IMR-90 (cell line): ENCODE measurements around the gene SF3B3. TPM values are rescaled to one million over a fixed set of nuclear protein-coding genes. Genes with fewer than 3 reads are reported as not detected.

Source experiments
- ATAC-seq: fragments of 200-7000 bp; cut with Tn5 transposase; 2 replicates; pipeline ENCODE4 v1.9.1; 2020; ENCODE audit warnings: low read depth, mild to moderate bottlenecking, moderate library complexity
- BruUV-seq: library from RNA; stranded (reverse); fragments of 400-500 nt; replicated peaks from 2 replicates; lab custom pipeline; 2021; lab: Mats Ljungman, UMichigan
- CTCF ChIA-PET: fragments of 300-600 bp; formaldehyde crosslinking; extraction: SDS; loops from one replicate; lab custom pipeline; 2021; ENCODE audit warnings: antibody characterized with exemption; lab: Yijun Ruan, JAX
- POLR2A ChIA-PET: fragments of 300-600 bp; sonication (Branson Sonifier 250); formaldehyde crosslinking; loops from one replicate; lab custom pipeline; 2022; ENCODE audit warnings: antibody characterized with exemption; ENCODE audit not compliant: unreplicated experiment; lab: Charles Lee
- DNase-seq: peaks from one replicate; pipeline ENCODE4 v3.0.0; 2013
- H2AFZ ChIP-seq: replicated peaks from 2 replicates; pipeline ENCODE3; 2013; ENCODE audit warnings: low read length, mild to moderate bottlenecking; ENCODE audit not compliant: poor library complexity
- H2AK5ac ChIP-seq: 2 replicates; pipeline ENCODE4 v1.6.1; 2013; ENCODE audit warnings: low read depth, low read length, inconsistent platforms
- H2AK9ac ChIP-seq: replicated peaks from 2 replicates; pipeline ENCODE3; 2013; ENCODE audit warnings: mild to moderate bottlenecking, low read depth, low read length, moderate library complexity; ENCODE audit not compliant: poor library complexity
- H2BK120ac ChIP-seq: 2 replicates; pipeline ENCODE4 v1.6.1; 2013; ENCODE audit warnings: low read depth, low read length, inconsistent platforms
- H2BK15ac ChIP-seq: 3 replicates; pipeline ENCODE4 v1.6.1; 2013; ENCODE audit warnings: low read depth, low read length, inconsistent platforms
- H2BK20ac ChIP-seq: 2 replicates; pipeline ENCODE4 v1.6.1; 2013; ENCODE audit warnings: low read depth, mild to moderate bottlenecking, inconsistent platforms, low read length, moderate library complexity
- H2BK5ac ChIP-seq: 2 replicates; pipeline ENCODE4 v1.6.1; 2013; ENCODE audit warnings: mild to moderate bottlenecking, low read depth, low read length, inconsistent platforms; ENCODE audit not compliant: poor library complexity, severe bottlenecking
- H3K14ac ChIP-seq: replicated peaks from 2 replicates; pipeline ENCODE4 v1.6.1; 2013; ENCODE audit warnings: low read depth, low read length, inconsistent platforms
- H3K18ac ChIP-seq: 2 replicates; pipeline ENCODE4 v1.6.1; 2013; ENCODE audit warnings: low read depth, low read length, control low read depth
- H3K23ac ChIP-seq: 2 replicates; pipeline ENCODE4 v1.6.1; 2013; ENCODE audit warnings: low read depth, low read length, inconsistent platforms
- H3K27ac ChIP-seq: 2 replicates; pipeline ENCODE4 v1.5.1; 2013; ENCODE audit warnings: mild to moderate bottlenecking, control low read depth, low read length; ENCODE audit not compliant: insufficient read depth
- H3K27me3 ChIP-seq: 2 replicates; pipeline ENCODE4 v1.6.1; 2013; ENCODE audit warnings: low read length; ENCODE audit not compliant: control insufficient read depth, insufficient read depth
- H3K36me3 ChIP-seq: 2 replicates; pipeline ENCODE4 v1.6.1; 2013; ENCODE audit warnings: low read length, mixed read lengths; ENCODE audit not compliant: control insufficient read depth, insufficient read depth
- H3K4ac ChIP-seq: 2 replicates; pipeline ENCODE4 v1.6.1; 2013; ENCODE audit warnings: low read depth, low read length, inconsistent platforms
- H3K4me1 ChIP-seq: 2 replicates; pipeline ENCODE4 v1.6.1; 2013; ENCODE audit warnings: low read length, mixed read lengths; ENCODE audit not compliant: control insufficient read depth, insufficient read depth
- H3K4me2 ChIP-seq: 2 replicates; pipeline ENCODE4 v1.6.1; 2013; ENCODE audit warnings: low read depth, mild to moderate bottlenecking, control low read depth, low read length, moderate library complexity
- H3K4me3 ChIP-seq: 2 replicates; pipeline ENCODE4 v1.5.1; 2013; ENCODE audit warnings: low read depth, mild to moderate bottlenecking, control low read depth, low read length, moderate library complexity; ENCODE audit not compliant: insufficient read depth
- H3K56ac ChIP-seq: 2 replicates; pipeline ENCODE4 v1.6.1; 2013; ENCODE audit warnings: low read length, inconsistent platforms; ENCODE audit not compliant: insufficient read depth; ENCODE audit errors: extremely low read depth
- H3K79me1 ChIP-seq, 2 experiments: 2 replicates each; pipeline ENCODE4 v1.6.1; 2013; ENCODE audit warnings: low read length in 2 of 2, inconsistent platforms in 1 of 2, low read depth in 1 of 2
- H3K9ac ChIP-seq: 2 replicates; pipeline ENCODE4 v1.6.1; 2013; ENCODE audit warnings: low read depth, low read length, control low read depth
- H3K9me1 ChIP-seq: 2 replicates; pipeline ENCODE4 v1.6.1; 2013; ENCODE audit warnings: low read length, inconsistent platforms; ENCODE audit not compliant: insufficient read depth
- H3K9me3 ChIP-seq: 2 replicates; pipeline ENCODE4 v1.6.1; 2013; ENCODE audit warnings: low read length; ENCODE audit not compliant: control insufficient read depth, insufficient read depth
- H4K20me1 ChIP-seq: 2 replicates; pipeline ENCODE4 v1.6.1; 2013; ENCODE audit warnings: low read length, inconsistent platforms; ENCODE audit not compliant: insufficient read depth
- H4K5ac ChIP-seq: 2 replicates; pipeline ENCODE4 v1.6.1; 2013; ENCODE audit warnings: mild to moderate bottlenecking, low read depth, low read length, control low read depth
- H4K8ac ChIP-seq, 2 experiments: 2 replicates each; pipeline ENCODE4 v1.6.1; 2013; ENCODE audit warnings: low read depth in 2 of 2, low read length in 2 of 2, control low read depth in 1 of 2, inconsistent platforms in 1 of 2
- H4K91ac ChIP-seq: 2 replicates; pipeline ENCODE4 v1.6.1; 2013; ENCODE audit warnings: low read depth, low read length, inconsistent platforms; ENCODE audit not compliant: insufficient read depth
- BHLHE40 ChIP-seq: fragments of 150-350 bp; IDR thresholded peaks from 2 replicates; pipeline ENCODE4 v1.6.1; 2016; ENCODE audit warnings: mild to moderate bottlenecking, low read depth, low read length
- CEBPB ChIP-seq: IDR thresholded peaks from 2 replicates; pipeline ENCODE4 v1.6.1; 2012; ENCODE audit warnings: low read depth, low read length, improper control_type of control experiment
- CHD1 ChIP-seq: IDR thresholded peaks from 2 replicates; pipeline ENCODE4 v1.6.1; 2012; ENCODE audit warnings: low read depth, low read length, improper control_type of control experiment
- ELK1 ChIP-seq: fragments of 150-350 bp; IDR thresholded peaks from 2 replicates; pipeline ENCODE4 v1.6.1; 2016; ENCODE audit warnings: low read depth, mild to moderate bottlenecking, low read length, moderate library complexity, borderline replicate concordance
- FOS ChIP-seq: fragments of 150-350 bp; IDR thresholded peaks from 2 replicates; pipeline ENCODE4 v1.6.1; 2016; ENCODE audit warnings: low read depth, low read length
- MAFK ChIP-seq: IDR thresholded peaks from 2 replicates; pipeline ENCODE4 v1.6.1; 2012; ENCODE audit warnings: low read depth, low read length, improper control_type of control experiment
- MAZ ChIP-seq: IDR thresholded peaks from 2 replicates; pipeline ENCODE4 v1.6.1; 2012; ENCODE audit warnings: low read depth, mild to moderate bottlenecking, low read length, improper control_type of control experiment, moderate library complexity, borderline replicate concordance
- MXI1 ChIP-seq: IDR thresholded peaks from 2 replicates; pipeline ENCODE4 v1.6.1; 2012; ENCODE audit warnings: low read depth, mild to moderate bottlenecking, low read length, moderate library complexity, borderline replicate concordance
- NFE2L2 ChIP-seq: fragments of 150-350 bp; IDR thresholded peaks from 2 replicates; pipeline ENCODE4 v1.6.1; 2016; ENCODE audit warnings: low read depth, mild to moderate bottlenecking, low read length
- RAD21 ChIP-seq: IDR thresholded peaks from 2 replicates; pipeline ENCODE4 v1.6.1; 2012; ENCODE audit warnings: low read length, improper control_type of control experiment
- RCOR1 ChIP-seq: IDR thresholded peaks from 2 replicates; pipeline ENCODE4 v1.6.1; 2012; ENCODE audit warnings: mild to moderate bottlenecking, low read length, improper control_type of control experiment; ENCODE audit not compliant: insufficient replicate concordance
- RFX5 ChIP-seq: IDR thresholded peaks from 2 replicates; pipeline ENCODE4 v1.8.0; 2012; ENCODE audit warnings: low read depth, mild to moderate bottlenecking, low read length, moderate library complexity
- SMC3 ChIP-seq: fragments of 150-350 bp; IDR thresholded peaks from 2 replicates; pipeline ENCODE4 v1.6.1; 2016; ENCODE audit warnings: low read depth, mild to moderate bottlenecking, antibody characterized with exemption, low read length, moderate library complexity
- WGBS, 2 experiments: methylation state at CpG; one replicate each; pipeline versions ENCODE4 v1.1.5 to v1.1.7; 2013; ENCODE audit warnings: missing lambda C conversion rate in 2 of 2; ENCODE audit not compliant: insufficient read length in 1 of 2; ENCODE audit errors: extremely low coverage in 2 of 2; 5-methylcytosine and 5-hydroxymethylcytosine counted together
- dilution Hi-C: fragments of 300-500 bp; cut with HindIII; formaldehyde crosslinking; loops from one replicate; pipeline ENCODE4 v1.14.3; 2018; ENCODE audit warnings: low sequenced_read_pairs; ENCODE audit not compliant: unreplicated experiment
- in situ Hi-C: fragments of 300-500 bp; cut with MboI; formaldehyde crosslinking; loops from 3 replicates; pipeline ENCODE4 v1.14.3; 2019; ENCODE audit warnings: low sequenced_read_pairs, inconsistent platforms, mixed read lengths
- intact Hi-C: fragments of 100-400 bp; cut with micrococcal nuclease; formaldehyde crosslinking; loops from 2 replicates; pipeline ENCODE4 v1.10.0; 2022
- polyA plus RNA-seq, 3 experiments: library from polyadenylated mRNA; depleted of rRNA; stranded (reverse); fragments of >200 nt; gene quantifications; 2 replicates each; pipeline ENCODE4 v1.2.3, GENCODE V29; 2012; ENCODE audit warnings: low replicate concordance in 1 of 3
- total RNA-seq: library from RNA; depleted of rRNA; stranded (reverse); fragments of >200 nt; gene quantifications from 2 replicates; pipeline ENCODE4 v1.2.3, GENCODE V29; 2012
- TF ChIP-seq, protein P1 (sequence below): conservative IDR thresholded peaks from 2 replicates; pipeline ENCODE4 v1.5.1; 2012; ENCODE audit warnings: mild to moderate bottlenecking, low read depth, low read length, improper control_type of control experiment
- TF ChIP-seq, protein P2 (sequence below): fragments of 150-350 bp; IDR thresholded peaks from 2 replicates; pipeline ENCODE4 v1.6.1; 2017; ENCODE audit warnings: mild to moderate bottlenecking, antibody characterized with exemption, low read length, low read depth

SF3B3 gene
- total and polyA plus RNA-seq, 2 of the 4 experiments (the other 2 are of a cell fraction): 97.9 to 134 TPM

GRCh38 chr16:70572926-70573270, 49.3 kb downstream of the SF3B3 start:
- H3K27me3 ChIP-seq: no peaks in the 10 kb centered on the region
- H3K36me3 ChIP-seq: peaks cover 51% of the 10 kb centered on the region
- no peak overlapping the region for H3K4me3 ChIP-seq
- in situ Hi-C loops: loop anchor here (5.0 kb wide), 1 partner anchor 79 kb away; no protein-coding TSS in a partner anchor
- POLR2A ChIA-PET: no interaction called here
- no peaks in the 10 kb centered on the region for H3K9me3 ChIP-seq
- H3K79me1 ChIP-seq: peaks cover 5 to 79% of the 10 kb centered on the region in 2 experiments; a peak in 3 of 4 replicates
- H2BK15ac ChIP-seq: peak overlapping the region; percentile 48; the same call in 1 of the 3 replicates
- 0 out of 2 replicates have a peak overlapping the region, but pooled peaks have one; percentile 9 for H3K4me2 ChIP-seq
- BruUV-seq: no TSS peak
- TF ChIP-seq CEBPB (no peak), BHLHE40 (no peak), MAZ (no peak), RAD21 (no peak), RFX5 (no peak), FOS (no peak), RCOR1 (no peak), MXI1 (no peak), MAFK (no peak), ELK1 (no peak), NFE2L2 (no peak), CHD1 (no peak), SMC3 (no peak)
- TF ChIP-seq, protein P1, sequence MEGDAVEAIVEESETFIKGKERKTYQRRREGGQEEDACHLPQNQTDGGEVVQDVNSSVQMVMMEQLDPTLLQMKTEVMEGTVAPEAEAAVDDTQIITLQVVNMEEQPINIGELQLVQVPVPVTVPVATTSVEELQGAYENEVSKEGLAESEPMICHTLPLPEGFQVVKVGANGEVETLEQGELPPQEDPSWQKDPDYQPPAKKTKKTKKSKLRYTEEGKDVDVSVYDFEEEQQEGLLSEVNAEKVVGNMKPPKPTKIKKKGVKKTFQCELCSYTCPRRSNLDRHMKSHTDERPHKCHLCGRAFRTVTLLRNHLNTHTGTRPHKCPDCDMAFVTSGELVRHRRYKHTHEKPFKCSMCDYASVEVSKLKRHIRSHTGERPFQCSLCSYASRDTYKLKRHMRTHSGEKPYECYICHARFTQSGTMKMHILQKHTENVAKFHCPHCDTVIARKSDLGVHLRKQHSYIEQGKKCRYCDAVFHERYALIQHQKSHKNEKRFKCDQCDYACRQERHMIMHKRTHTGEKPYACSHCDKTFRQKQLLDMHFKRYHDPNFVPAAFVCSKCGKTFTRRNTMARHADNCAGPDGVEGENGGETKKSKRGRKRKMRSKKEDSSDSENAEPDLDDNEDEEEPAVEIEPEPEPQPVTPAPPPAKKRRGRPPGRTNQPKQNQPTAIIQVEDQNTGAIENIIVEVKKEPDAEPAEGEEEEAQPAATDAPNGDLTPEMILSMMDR: no peak
- TF ChIP-seq, protein P2, sequence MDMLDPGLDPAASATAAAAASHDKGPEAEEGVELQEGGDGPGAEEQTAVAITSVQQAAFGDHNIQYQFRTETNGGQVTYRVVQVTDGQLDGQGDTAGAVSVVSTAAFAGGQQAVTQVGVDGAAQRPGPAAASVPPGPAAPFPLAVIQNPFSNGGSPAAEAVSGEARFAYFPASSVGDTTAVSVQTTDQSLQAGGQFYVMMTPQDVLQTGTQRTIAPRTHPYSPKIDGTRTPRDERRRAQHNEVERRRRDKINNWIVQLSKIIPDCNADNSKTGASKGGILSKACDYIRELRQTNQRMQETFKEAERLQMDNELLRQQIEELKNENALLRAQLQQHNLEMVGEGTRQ: no peak
- peak overlapping the region; percentile 38 for H2BK120ac ChIP-seq
- H3K56ac ChIP-seq: no peak overlapping the region
- peak overlapping the region in 1 of 2 experiments; percentile 38; a peak in 2 of 4 replicates for H4K8ac ChIP-seq
- intact Hi-C loops: loop anchor here (5.0 kb wide), 2 partner anchors 64 to 79 kb away; no protein-coding TSS in a partner anchor
- no peak overlapping the region for H2AK9ac ChIP-seq
- H2AFZ ChIP-seq: no peak overlapping the region
- peaks cover 42% of the 10 kb centered on the region for H3K9me1 ChIP-seq
- CTCF ChIA-PET: interaction anchor here (0.6 to 0.9 kb wide), 3 partner anchors 29 to 81 kb away, joined by 3 read pairs; no protein-coding TSS in a partner anchor
- H2AK5ac ChIP-seq: peak overlapping the region; percentile 60; the same call in 1 of the 2 replicates
- H2BK20ac ChIP-seq: peak overlapping the region; percentile 72
- WGBS, 2 experiments: no CpG with 5 or more reads among the region's 2 CpGs
- peak overlapping the region; percentile 74 for H3K4ac ChIP-seq
- 0 out of 2 replicates have a peak overlapping the region, but pooled peaks have one; percentile 45 for H4K5ac ChIP-seq
- H3K14ac ChIP-seq: peak overlapping the region; percentile 73
- peaks cover 53% of the 10 kb centered on the region for H4K20me1 ChIP-seq
- ATAC-seq (no peak), DNase-seq (no peak)
- H3K27ac ChIP-seq: peak overlapping the region; percentile 70; the same call in 1 of the 2 replicates
- peak overlapping the region; percentile 68; the same call in 1 of the 2 replicates for H3K18ac ChIP-seq
- peak overlapping the region; percentile 81; the same call in 1 of the 2 replicates for H3K23ac ChIP-seq
- H4K91ac ChIP-seq: no peak overlapping the region
- peak overlapping the region; percentile 38 for H2BK5ac ChIP-seq
- no peak overlapping the region for H3K9ac ChIP-seq
- peaks cover 40% of the 10 kb centered on the region for H3K4me1 ChIP-seq
- dilution Hi-C loops: no loop called here
